ENCODE measurements around the gene FBXO31.
A peak's percentile ranks its signal among the peaks of the same experiment; 100 is the strongest.
"Not testable (repeated sequence)": the region's sequence is repeated elsewhere in the genome, so short reads cannot be mapped to it uniquely, and the experiment has no call there.

The FBXO31 gene

DNA sequence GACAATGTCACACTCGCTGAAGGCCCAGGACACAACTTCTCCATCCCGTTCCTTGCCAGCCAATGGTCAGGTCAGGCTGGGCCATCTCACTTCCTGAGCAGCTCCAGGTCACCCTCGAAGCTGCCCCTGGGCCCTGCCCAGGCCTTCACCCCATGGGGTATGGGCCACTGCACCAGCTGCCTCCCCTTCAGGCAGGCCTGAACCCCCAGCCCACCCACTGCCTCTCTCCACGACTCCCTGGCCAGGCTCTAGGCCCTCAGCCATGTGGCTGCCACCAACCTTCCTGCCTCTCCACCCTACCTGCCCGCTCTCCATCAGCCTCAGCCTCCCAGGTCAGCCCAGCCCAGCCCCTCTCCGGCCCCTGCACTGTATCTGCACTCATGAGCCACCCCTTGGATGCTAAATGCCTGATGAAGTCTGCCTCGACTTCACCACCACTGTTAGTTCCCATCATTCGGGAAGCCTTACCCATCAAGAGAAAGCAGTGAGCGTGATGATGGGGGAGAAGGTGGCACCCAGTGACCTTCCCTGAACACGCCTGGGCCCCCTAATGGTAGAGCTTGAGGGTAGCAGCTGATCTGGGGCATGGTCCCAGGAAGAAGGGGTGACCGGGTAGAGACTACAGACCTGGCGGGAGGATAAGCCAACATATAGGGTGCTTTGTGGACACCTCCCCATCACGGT lies 35.5 kb downstream of the FBXO31 start:
- Mint-ChIP-seq H3K4me1 (peaks cover 21% of the 10 kb centered on the region), H3K9me3 (no peaks in the 10 kb centered on the region), H3K4me3 (no peak overlapping the region), H3K27me3 (no peaks in the 10 kb centered on the region), H3K27ac (no peak overlapping the region), H3K36me3 (peaks cover 12% of the 10 kb centered on the region)

DNA sequence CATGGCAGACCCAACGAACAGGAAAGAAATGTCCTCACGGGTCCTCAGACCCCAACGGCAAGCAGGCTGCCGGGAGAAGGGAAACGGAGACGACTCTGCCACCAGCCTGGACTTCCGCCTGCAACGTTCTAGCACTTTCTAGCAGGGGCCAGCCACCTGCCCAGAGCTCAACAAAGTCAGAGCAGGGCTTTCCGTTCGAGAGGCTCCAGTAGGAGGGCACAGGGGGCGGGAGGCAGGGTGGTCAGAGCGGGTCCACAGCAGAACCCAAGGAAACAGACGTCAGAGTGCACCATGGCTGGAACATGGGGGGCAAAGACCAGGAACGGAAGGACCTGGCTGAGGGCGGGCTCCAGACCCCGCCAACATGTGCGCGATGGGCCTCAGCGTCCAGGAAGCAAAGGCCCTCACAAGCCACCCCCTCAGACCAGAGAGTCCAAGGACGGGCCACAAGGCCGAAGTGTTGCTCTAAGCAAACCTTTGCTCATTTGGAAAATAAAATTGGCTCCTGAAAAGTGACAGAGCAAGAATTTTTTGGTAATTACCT lies 37.0 kb downstream of the FBXO31 start:
- Mint-ChIP-seq H3K27me3 (no peaks in the 10 kb centered on the region), H3K4me1 (peaks cover 21% of the 10 kb centered on the region), H3K27ac (no peak overlapping the region), H3K4me3 (no peak overlapping the region), H3K36me3 (peaks cover 12% of the 10 kb centered on the region), H3K9me3 (no peaks in the 10 kb centered on the region)

DNA sequence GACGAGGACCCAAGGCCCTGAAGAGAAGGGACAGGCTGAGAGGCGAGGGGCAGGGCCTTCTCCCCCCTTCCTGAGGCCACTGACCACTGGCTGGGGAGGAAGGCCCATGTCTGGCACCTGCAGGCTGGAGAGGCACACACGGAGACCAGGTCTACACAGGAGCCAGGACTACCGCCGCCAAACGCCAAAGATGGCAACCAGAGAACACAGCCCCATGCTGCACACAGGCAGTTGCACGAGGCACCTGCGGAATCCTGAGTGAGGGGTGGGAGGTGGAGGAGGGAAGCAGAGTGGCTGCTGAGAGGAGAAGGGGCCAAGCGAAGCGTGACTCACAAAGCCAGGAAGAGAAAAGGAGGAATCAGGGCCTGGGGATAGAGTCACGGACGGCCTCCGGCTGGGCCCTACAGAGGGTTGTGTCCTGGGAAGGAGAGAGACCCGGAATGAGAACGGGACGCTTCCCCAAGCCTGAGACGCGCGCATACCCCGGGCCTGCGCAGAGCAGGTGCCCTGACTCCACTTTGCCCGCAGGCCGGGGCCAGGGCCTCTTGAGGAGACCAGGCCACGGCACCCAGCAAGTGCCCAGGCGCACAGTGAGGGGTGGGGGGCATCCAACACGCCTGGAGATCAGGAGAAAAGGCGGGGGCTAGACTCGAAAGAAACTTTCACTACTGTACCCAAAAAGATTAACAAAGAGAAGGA lies 37.7 kb downstream of the FBXO31 start:
- Mint-ChIP-seq H3K4me3 (peak overlapping the region; percentile 72), H3K36me3 (peaks cover 12% of the 10 kb centered on the region)

DNA sequence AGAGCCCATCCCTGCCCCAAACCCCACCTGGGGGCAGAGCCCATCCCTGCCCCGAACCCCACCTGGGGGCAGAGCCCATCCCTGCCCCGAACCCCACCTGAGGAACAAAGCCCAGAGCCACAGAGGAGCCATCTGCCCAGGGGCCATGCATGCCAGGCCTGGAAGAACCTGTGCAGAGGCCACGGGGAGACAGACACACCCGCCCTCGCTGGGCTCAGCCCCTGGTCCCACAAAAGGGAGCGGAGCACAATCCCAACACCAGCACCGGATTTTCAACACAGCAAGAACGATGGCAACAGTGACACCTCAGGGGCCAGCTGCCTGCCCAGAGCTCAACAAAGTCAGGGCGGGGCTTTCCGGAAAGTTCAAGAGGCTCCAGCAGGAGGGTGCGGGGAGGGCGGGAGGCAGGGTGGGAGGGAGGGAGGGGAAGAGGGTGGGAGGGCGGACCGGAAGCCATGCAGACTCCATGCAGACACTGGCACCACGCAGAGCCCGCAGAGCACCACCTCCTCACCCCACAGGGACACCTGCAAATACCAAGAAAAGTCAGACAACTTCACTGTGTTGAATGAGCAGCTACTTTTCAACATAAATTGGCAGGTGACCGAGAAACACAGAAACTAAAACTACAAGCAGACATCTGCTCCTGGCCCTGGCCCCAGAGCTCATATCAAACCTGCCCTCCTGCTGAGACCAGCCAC lies 38.5 kb downstream of the FBXO31 start:
- H3K36me3 Mint-ChIP-seq = peaks cover 13% of the 10 kb centered on the region
- no peaks in the 10 kb centered on the region for H3K27me3 Mint-ChIP-seq
- H3K9me3 Mint-ChIP-seq = no peaks in the 10 kb centered on the region
- H3K4me3 Mint-ChIP-seq = peak overlapping the region; percentile 72
- H3K27ac Mint-ChIP-seq = peak overlapping the region; percentile 85
- H3K4me1 Mint-ChIP-seq = peaks cover 21% of the 10 kb centered on the region

More for the DNA sequence above, 37.7 kb downstream of the FBXO31 start:
- peaks cover 21% of the 10 kb centered on the region for H3K4me1 Mint-ChIP-seq
- no peaks in the 10 kb centered on the region for H3K9me3 Mint-ChIP-seq
- no peaks in the 10 kb centered on the region for H3K27me3 Mint-ChIP-seq
- peak overlapping the region; percentile 85 for H3K27ac Mint-ChIP-seq

DNA sequence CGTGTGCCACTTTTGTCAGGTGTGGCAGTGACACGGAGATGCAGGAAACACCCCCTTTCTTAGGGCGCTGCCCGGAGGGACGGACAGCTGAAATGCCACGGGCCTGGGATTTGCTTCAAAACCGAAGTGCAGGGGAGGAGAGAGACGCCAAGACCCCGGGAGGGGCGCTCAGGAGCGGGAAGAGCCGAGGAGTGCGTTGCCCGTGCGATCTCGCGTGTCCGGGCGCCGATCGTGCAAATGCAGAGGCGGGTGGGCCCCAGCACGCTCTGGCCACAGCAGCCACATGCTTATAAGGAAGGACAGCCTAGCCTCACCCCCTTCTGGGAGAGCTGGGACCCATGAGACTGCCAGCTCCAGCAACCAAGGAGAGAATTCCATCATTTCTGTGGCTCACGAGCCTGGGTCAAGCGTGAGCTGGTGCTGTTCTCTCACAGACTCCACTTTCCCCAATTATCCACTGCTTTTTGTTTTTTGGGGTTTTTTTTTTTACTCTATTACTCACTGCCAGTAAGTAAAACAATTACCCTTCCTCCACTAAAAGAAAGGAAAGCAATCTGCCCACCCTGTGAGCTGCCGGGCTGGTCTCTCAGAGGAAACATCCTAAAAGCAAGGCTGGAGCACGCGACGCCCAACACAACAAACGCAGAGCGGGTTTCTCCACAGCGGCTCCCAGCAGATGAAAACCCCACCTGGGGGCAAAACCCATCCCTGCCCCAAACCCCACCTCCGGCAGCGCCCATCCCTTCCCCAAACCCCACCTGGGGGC lies 39.2 kb downstream of the FBXO31 start:
- peak overlapping the region; percentile 30 for H3K27ac Mint-ChIP-seq
- H3K4me1 Mint-ChIP-seq = peaks cover 17% of the 10 kb centered on the region
- no peaks in the 10 kb centered on the region for H3K9me3 Mint-ChIP-seq
- H3K4me3 Mint-ChIP-seq = peak overlapping the region; percentile 47
- no peaks in the 10 kb centered on the region for H3K27me3 Mint-ChIP-seq
- peaks cover 13% of the 10 kb centered on the region for H3K36me3 Mint-ChIP-seq

DNA sequence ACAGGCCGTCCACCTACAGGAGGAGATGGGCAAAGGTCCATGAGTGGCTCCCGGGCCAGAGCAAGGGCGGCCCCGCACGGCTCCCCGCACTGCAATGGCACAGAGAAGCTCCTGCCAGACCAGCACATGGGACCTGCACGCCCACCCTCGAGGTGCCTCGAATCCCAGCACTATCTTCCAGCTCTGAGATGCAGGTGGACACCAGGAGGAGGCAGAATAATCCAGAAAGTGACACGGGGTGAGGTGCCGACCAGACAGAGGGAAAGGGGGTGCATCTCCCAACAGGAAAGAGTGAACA lies 39.9 kb downstream of the FBXO31 start:
- no peaks in the 10 kb centered on the region for H3K27me3 Mint-ChIP-seq
- H3K9me3 Mint-ChIP-seq = no peaks in the 10 kb centered on the region
- peak overlapping the region; percentile 47 for H3K4me3 Mint-ChIP-seq
- H3K27ac Mint-ChIP-seq = peak overlapping the region; percentile 30
- H3K36me3 Mint-ChIP-seq = peaks cover 12% of the 10 kb centered on the region
- peaks cover 15% of the 10 kb centered on the region for H3K4me1 Mint-ChIP-seq

DNA sequence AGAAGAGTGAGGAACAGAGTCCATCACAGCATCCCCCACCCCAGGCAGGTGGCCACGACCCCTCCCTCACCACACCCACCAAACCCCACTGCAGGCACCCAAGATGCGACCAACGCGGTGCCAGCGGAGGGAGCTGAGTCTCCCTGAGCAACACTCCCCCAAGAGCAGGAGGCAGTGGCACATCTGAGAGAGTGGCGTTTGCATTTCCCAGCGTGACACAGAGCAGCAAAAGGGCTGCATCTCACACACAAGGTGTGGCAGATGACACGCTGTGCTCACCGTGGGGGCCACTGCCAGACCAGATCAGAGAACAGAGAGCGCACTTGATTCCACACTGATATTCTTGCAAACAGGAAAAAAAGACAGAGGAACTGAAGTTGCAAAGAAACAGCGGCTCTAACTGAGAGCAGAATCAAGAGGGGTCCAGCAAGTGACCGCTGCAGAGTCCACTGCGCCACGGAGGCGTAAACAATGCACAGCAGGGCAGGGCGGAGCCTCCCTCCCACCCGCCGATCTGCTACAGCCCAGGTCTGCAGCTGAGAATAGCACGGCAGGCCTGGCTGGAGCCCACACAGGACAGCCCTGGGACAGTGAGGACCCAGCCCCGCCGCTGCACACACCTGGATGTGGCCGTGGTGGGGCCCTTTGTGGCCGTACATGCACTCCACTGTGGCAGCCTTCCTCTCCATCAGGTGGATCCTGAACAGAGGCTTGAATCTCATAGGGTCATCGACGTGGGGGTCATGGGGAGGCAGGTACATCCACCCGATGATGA lies 40.4 kb downstream of the FBXO31 start:
- H3K4me3 Mint-ChIP-seq = no peak overlapping the region
- no peaks in the 10 kb centered on the region for H3K9me3 Mint-ChIP-seq
- no peak overlapping the region for H3K27ac Mint-ChIP-seq
- H3K27me3 Mint-ChIP-seq = no peaks in the 10 kb centered on the region
- peaks cover 12% of the 10 kb centered on the region for H3K36me3 Mint-ChIP-seq
- H3K4me1 Mint-ChIP-seq = peaks cover 16% of the 10 kb centered on the region

DNA sequence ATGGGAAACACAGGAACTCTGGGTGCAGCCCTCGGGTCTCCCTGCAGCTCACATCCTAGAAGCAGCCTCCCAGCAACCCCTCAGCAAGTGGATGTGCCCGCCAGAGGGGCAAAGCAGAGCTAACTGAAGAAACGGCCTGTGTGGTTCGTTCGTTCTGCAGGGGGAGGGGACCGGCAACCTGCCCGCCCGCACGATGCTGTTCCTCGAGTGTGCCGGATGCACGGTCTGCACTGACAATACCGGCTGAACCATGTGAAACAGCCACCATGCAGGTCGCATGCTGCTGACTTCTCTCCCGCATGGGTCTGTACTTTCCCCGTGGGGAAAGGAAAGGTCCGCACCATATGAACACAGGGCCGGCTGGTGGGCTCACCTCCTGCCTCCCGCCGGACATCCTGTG lies 41.1 kb downstream of the FBXO31 start:
- Mint-ChIP-seq H3K4me1 (peaks cover 17% of the 10 kb centered on the region), H3K4me3 (no peak overlapping the region), H3K36me3 (peaks cover 12% of the 10 kb centered on the region), H3K27me3 (no peaks in the 10 kb centered on the region), H3K9me3 (no peaks in the 10 kb centered on the region), H3K27ac (no peak overlapping the region)

DNA sequence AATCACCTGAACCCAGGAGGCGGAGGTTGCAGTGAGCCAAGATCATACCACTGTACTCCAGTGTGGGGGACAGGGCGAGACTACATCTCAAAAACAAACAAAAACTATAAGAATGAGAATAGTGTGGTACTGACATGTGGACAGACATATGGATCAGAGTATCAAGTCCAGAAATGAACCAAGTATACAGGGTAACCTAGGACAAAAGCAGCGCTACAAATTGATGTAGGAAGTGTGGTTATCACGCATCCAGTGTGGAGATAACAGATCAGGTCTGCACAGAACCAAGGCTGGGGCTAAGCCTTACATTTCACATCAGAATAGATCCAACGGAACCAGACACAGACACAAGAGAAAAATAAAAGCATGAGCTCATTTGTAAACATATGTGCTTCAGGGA lies 43.4 kb downstream of the FBXO31 start:
- Mint-ChIP-seq H3K4me3 (no peak overlapping the region), H3K9me3 (no peaks in the 10 kb centered on the region), H3K36me3 (peaks cover 5% of the 10 kb centered on the region), H3K27me3 (no peaks in the 10 kb centered on the region), H3K4me1 (peaks cover 18% of the 10 kb centered on the region), H3K27ac (no peak overlapping the region)

DNA sequence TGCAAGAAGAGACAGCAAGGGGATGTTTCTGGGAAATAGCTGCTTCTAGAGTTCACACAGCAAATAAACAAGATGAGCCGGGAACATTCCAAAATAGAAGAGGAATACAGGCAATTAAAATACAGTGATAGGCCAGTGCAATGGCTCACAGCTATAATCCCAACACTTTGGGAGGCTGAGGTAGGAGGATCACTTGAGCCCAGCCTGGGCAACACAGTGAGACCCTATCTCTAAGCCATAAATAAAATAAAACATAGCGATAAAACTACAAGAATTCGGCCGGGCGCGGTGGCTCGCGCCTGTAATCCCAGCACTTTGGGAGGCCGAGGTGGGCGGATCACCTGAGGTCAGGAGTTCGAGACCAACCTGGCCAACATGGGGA lies 43.9 kb downstream of the FBXO31 start:
- not testable (repeated sequence) for H3K27me3 Mint-ChIP-seq, H3K4me3 Mint-ChIP-seq, H3K9me3 Mint-ChIP-seq, H3K36me3 Mint-ChIP-seq
- Mint-ChIP-seq H3K27ac (peak overlapping the region; percentile 46), H3K4me1 (peaks cover 18% of the 10 kb centered on the region)

DNA sequence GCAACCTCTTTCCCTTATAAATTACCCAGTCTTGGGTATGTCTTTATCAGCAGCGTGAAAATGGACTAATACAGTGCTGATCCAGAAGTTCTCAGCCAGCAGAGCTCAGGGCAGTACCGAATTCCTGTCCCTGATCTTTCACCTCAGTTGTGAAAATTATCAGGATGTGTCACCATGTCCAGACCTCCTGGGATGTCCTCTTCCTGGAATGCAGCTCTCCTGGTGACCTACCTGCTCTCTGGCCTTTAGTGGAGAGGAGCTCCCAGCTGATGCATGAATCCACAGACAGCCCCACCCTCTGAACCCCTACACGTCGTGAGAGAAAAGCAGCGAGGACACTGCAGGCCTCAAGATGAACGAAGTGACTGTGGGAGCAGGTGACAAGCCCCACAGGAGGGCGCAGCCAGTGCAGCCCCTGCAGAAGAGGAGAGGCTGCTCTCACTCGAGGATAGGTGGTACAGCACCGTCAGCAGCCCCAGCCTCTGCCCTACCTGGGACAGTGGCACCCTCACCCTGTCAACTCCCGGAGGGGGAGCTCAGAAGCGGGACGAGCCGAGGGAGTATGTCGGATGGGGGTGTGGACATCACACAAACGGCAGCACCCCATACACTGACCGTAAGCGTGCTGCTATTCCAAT lies 44.4 kb downstream of the FBXO31 start:
- Mint-ChIP-seq H3K4me3 (no peak overlapping the region), H3K27me3 (no peaks in the 10 kb centered on the region), H3K36me3 (peaks cover 5% of the 10 kb centered on the region), H3K9me3 (no peaks in the 10 kb centered on the region), H3K4me1 (peaks cover 18% of the 10 kb centered on the region), H3K27ac (peak overlapping the region; percentile 46)

DNA sequence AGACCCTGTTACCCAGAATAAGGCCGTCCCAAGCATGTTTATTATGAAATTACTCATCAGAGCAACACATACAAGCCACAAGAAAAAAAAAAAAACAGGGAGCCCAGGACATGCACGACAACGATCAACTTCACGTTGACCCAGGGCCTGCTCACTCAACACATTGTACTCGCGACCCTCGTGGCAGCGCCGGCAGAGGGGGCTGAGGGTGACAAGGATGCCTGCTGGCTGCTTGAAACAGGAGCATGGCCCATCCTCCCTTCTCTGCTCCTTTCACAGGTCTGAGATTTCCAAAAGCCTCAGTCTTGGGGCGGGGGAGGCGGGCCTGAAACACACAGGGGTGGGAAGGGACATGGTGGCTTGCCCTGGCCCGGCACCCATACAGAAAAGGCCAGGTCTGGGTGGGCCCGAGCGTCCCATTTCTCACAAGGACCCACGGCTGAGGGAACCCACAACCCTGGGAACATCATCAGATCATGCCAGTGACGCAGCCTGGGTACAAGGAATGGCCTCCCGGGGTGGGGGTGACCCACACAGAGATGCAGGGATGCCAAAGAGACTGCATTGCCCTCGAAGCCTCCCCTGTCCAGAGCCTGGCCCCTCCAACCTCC lies 45.3 kb downstream of the FBXO31 start:
- no peak overlapping the region for H3K27ac Mint-ChIP-seq
- no peak overlapping the region for H3K4me3 Mint-ChIP-seq
- peaks cover 13% of the 10 kb centered on the region for H3K4me1 Mint-ChIP-seq
- peaks cover 5% of the 10 kb centered on the region for H3K36me3 Mint-ChIP-seq
- no peaks in the 10 kb centered on the region for H3K27me3 Mint-ChIP-seq
- no peaks in the 10 kb centered on the region for H3K9me3 Mint-ChIP-seq

DNA sequence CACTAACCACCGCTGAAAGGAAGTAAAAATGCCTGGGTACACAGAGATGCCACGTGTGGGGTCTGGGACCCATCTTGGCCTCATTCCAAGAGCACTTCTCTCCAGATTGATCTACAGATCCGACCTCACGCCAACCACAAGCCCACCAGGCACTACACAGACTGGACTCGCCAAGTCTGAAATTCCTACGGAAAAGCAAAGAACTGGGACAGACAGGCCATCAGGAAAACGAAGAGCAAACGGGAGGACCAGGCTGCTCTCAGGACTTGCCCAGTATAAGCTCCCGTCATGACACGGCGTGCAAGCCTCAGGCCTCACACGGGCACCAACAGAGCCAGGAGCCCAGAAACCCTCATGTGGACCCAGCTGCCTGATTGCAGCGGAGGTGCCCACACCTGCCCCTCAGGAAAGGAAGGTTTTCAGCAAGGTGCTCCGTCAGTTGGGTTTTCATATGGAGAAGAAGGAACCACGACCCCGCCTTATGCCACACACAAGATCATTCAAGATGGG lies 46.3 kb downstream of the FBXO31 start:
- Mint-ChIP-seq H3K27me3 (no peaks in the 10 kb centered on the region), H3K4me3 (peak overlapping the region; percentile 37), H3K27ac (no peak overlapping the region), H3K9me3 (no peaks in the 10 kb centered on the region), H3K4me1 (peaks cover 13% of the 10 kb centered on the region), H3K36me3 (peaks cover 5% of the 10 kb centered on the region)

All from activated naive CD4-positive, alpha-beta T cell treated with anti-CD3 and anti-CD28 coated beads, Interleukin-2, amount 50 U/mL, for 24 hours (primary cell).